HEK293 (cell line): Measurements from ENCODE around the gene HMGN4.
A peak's percentile ranks its signal among the peaks of the same experiment; 100 is the strongest.

ENCODE experiments used
- KLF1 ChIP-seq: fragments of 450-650 bp; formaldehyde crosslinking; IDR thresholded peaks from 2 replicates; pipeline ENCODE4 v1.5.1; 2016; ENCODE audit warnings: missing biosample characterization, missing genetic modification characterization
- KLF16 ChIP-seq: fragments of 450-650 bp; formaldehyde crosslinking; IDR thresholded peaks from 2 replicates; pipeline ENCODE4 v1.5.1; 2017; ENCODE audit warnings: missing biosample characterization, missing genetic modification characterization
- KLF8 ChIP-seq: fragments of 450-650 bp; formaldehyde crosslinking; IDR thresholded peaks from 2 replicates; pipeline ENCODE4 v1.5.1; 2016; ENCODE audit warnings: missing biosample characterization, missing genetic modification characterization
- KLF9 ChIP-seq: fragments of 450-650 bp; formaldehyde crosslinking; IDR thresholded peaks from 2 replicates; pipeline ENCODE4 v1.5.1; 2016; ENCODE audit warnings: missing biosample characterization, missing genetic modification characterization, low read depth
- MYNN ChIP-seq: fragments of 450-650 bp; formaldehyde crosslinking; IDR thresholded peaks from 2 replicates; pipeline ENCODE4 v1.5.1; 2016; ENCODE audit warnings: missing biosample characterization, missing genetic modification characterization, borderline replicate concordance
- OVOL3 ChIP-seq: fragments of 450-650 bp; formaldehyde crosslinking; IDR thresholded peaks from 2 replicates; pipeline ENCODE4 v1.5.1; 2016; ENCODE audit warnings: missing biosample characterization, missing genetic modification characterization
- PATZ1 ChIP-seq: fragments of 450-650 bp; formaldehyde crosslinking; IDR thresholded peaks from 2 replicates; pipeline ENCODE4 v1.5.1; 2016; ENCODE audit warnings: missing biosample characterization, missing genetic modification characterization
- PRDM1 ChIP-seq: fragments of 450-650 bp; formaldehyde crosslinking; IDR thresholded peaks from 2 replicates; pipeline ENCODE4; 2016; ENCODE audit warnings: missing biosample characterization, missing genetic modification characterization
- PRDM6 ChIP-seq: fragments of 450-650 bp; formaldehyde crosslinking; IDR thresholded peaks from 2 replicates; pipeline ENCODE4 v1.5.1; 2017; ENCODE audit warnings: missing biosample characterization, missing genetic modification characterization
- REPIN1 ChIP-seq: fragments of 450-650 bp; formaldehyde crosslinking; IDR thresholded peaks from 2 replicates; pipeline ENCODE4 v1.5.1; 2017; ENCODE audit warnings: missing biosample characterization, missing genetic modification characterization, low read depth
- SP7 ChIP-seq: fragments of 450-650 bp; formaldehyde crosslinking; IDR thresholded peaks from 2 replicates; pipeline ENCODE4 v1.5.1; 2016; ENCODE audit warnings: missing biosample characterization, missing genetic modification characterization
- TRIM28 ChIP-seq: IDR thresholded peaks from 2 replicates; pipeline ENCODE4 v1.6.1; 2011; ENCODE audit warnings: low read length, control low read depth, borderline replicate concordance
- YY1 ChIP-seq: fragments of 450-650 bp; formaldehyde crosslinking; IDR thresholded peaks from 2 replicates; pipeline ENCODE4 v1.5.1; 2018; ENCODE audit warnings: missing biosample characterization, missing genetic modification characterization
- ZBTB20 ChIP-seq: fragments of 450-650 bp; formaldehyde crosslinking; IDR thresholded peaks from 2 replicates; pipeline ENCODE4 v1.5.1; 2016; ENCODE audit warnings: missing biosample characterization, missing genetic modification characterization
- ZBTB26 ChIP-seq: fragments of 450-650 bp; formaldehyde crosslinking; optimal IDR thresholded peaks from 2 replicates; pipeline ENCODE3; 2016; ENCODE audit warnings: missing biosample characterization, mild to moderate bottlenecking, missing genetic modification characterization
- ZBTB44 ChIP-seq: fragments of 450-650 bp; IDR thresholded peaks from 2 replicates; pipeline ENCODE4 v1.5.1; 2018; ENCODE audit warnings: missing biosample characterization, mild to moderate bottlenecking, missing genetic modification characterization
- ZBTB48 ChIP-seq: fragments of 450-650 bp; formaldehyde crosslinking; IDR thresholded peaks from 2 replicates; pipeline ENCODE4 v1.5.1; 2016; ENCODE audit warnings: missing biosample characterization, missing genetic modification characterization
- ZBTB6 ChIP-seq: fragments of 450-650 bp; formaldehyde crosslinking; IDR thresholded peaks from 2 replicates; pipeline ENCODE4 v1.5.1; 2017; ENCODE audit warnings: missing biosample characterization, missing genetic modification characterization
- ZFP41 ChIP-seq: fragments of 450-650 bp; formaldehyde crosslinking; IDR thresholded peaks from 2 replicates; pipeline ENCODE4 v1.5.1; 2016; ENCODE audit warnings: missing biosample characterization, missing genetic modification characterization, borderline replicate concordance
- ZNF18 ChIP-seq: fragments of 450-650 bp; formaldehyde crosslinking; IDR thresholded peaks from 2 replicates; pipeline ENCODE4 v1.5.1; 2016; ENCODE audit warnings: missing biosample characterization, missing genetic modification characterization
- ZNF211 ChIP-seq: fragments of 450-650 bp; formaldehyde crosslinking; IDR thresholded peaks from 2 replicates; pipeline ENCODE4 v1.5.1; 2016; ENCODE audit warnings: low read depth, missing biosample characterization, missing genetic modification characterization
- ZNF580 ChIP-seq: fragments of 450-650 bp; formaldehyde crosslinking; IDR thresholded peaks from 2 replicates; pipeline ENCODE4 v1.5.1; 2016; ENCODE audit warnings: missing biosample characterization, missing genetic modification characterization
- ZNF621 ChIP-seq: fragments of 450-650 bp; formaldehyde crosslinking; IDR thresholded peaks from 2 replicates; pipeline ENCODE4 v1.5.1; 2017; ENCODE audit warnings: missing biosample characterization, missing genetic modification characterization
- ZNF677 ChIP-seq: fragments of 450-650 bp; IDR thresholded peaks from 2 replicates; pipeline ENCODE4 v1.5.0; 2018; ENCODE audit warnings: missing biosample characterization, mild to moderate bottlenecking, missing genetic modification characterization, moderate library complexity
- ZNF830 ChIP-seq: fragments of 450-650 bp; IDR thresholded peaks from 2 replicates; pipeline ENCODE4 v1.5.0; 2018; ENCODE audit warnings: missing biosample characterization, missing genetic modification characterization, low read depth, mild to moderate bottlenecking, moderate library complexity
- ZNF837 ChIP-seq: fragments of 450-650 bp; formaldehyde crosslinking; IDR thresholded peaks from 2 replicates; pipeline ENCODE4 v1.5.1; 2016; ENCODE audit warnings: missing biosample characterization, missing genetic modification characterization
- ZNF843 ChIP-seq: fragments of 450-650 bp; formaldehyde crosslinking; IDR thresholded peaks from 2 replicates; pipeline ENCODE4 v1.5.1; 2016; ENCODE audit warnings: missing biosample characterization, missing genetic modification characterization
- ZSCAN5A ChIP-seq: fragments of 450-650 bp; formaldehyde crosslinking; IDR thresholded peaks from 2 replicates; pipeline ENCODE4 v1.5.1; 2016; ENCODE audit warnings: missing biosample characterization, missing genetic modification characterization

The HMGN4 gene

GRCh38 chr6:26568601-26569432, 30.7 kb downstream of the HMGN4 start (continued):
- TF ChIP-seq ZSCAN5A (tag by site-specific recombination) = no peak
- peak; percentile 75 for TF ChIP-seq ZNF830 (tag by site-specific recombination)
- no peak for TF ChIP-seq ZNF843 (tag by site-specific recombination)
- TF ChIP-seq ZFP41 (tag by site-specific recombination) = no peak
- TF ChIP-seq MYNN (tag by site-specific recombination) = no peak
- TF ChIP-seq ZBTB26 (tag by site-specific recombination) = peak; percentile 51
- TF ChIP-seq KLF1 = no peak
- TF ChIP-seq YY1 (tag by site-specific recombination) = peak; percentile 57; the same call in 1 of the 2 replicates
- TF ChIP-seq REPIN1 = peak; percentile 86; the same call in 1 of the 2 replicates
- TF ChIP-seq ZNF580 = peak; percentile 77
- TF ChIP-seq KLF9 = peak; percentile 26; the same call in 1 of the 2 replicates
- no peak for TF ChIP-seq ZNF837 (tag by site-specific recombination)
- TF ChIP-seq KLF16 (tag by site-specific recombination) = no peak
- no peak for TF ChIP-seq ZNF677
- no peak for TF ChIP-seq OVOL3 (tag by site-specific recombination)
- no peak for TF ChIP-seq PRDM6 (tag by site-specific recombination)
- TF ChIP-seq PATZ1 = 0 out of 2 replicates have a peak, but pooled peaks have one; percentile 31
- peak; percentile 54; the same call in 1 of the 2 replicates for TF ChIP-seq ZBTB6
- no peak for TF ChIP-seq ZNF621 (tag by site-specific recombination)
- TF ChIP-seq ZBTB44 (tag by site-specific recombination) = peak; percentile 59
- peak; percentile 68 for TF ChIP-seq KLF8 (tag by site-specific recombination)
- TF ChIP-seq ZNF18 = peak; percentile 79
- no peak for TF ChIP-seq ZBTB48 (tag by site-specific recombination)
- TF ChIP-seq ZBTB20 (tag by site-specific recombination) = peak; percentile 82
- peak; percentile 61; the same call in 1 of the 2 replicates for TF ChIP-seq TRIM28
- peak; percentile 91 for TF ChIP-seq PRDM1 (tag by site-specific recombination)
- peak; percentile 87 for TF ChIP-seq SP7 (tag by site-specific recombination)
- TF ChIP-seq ZNF211 (tag by site-specific recombination) = no peak
